K562 (cell line): ENCODE data around the gene JPH3. TPM values are rescaled to one million over a fixed set of nuclear protein-coding genes. Genes with fewer than 3 reads are reported as not detected.
A peak's percentile ranks its signal among the peaks of the same experiment; 100 is the strongest.

Experiments used
- CBX1 ChIP-seq: sonication (generic); IDR thresholded peaks from 2 replicates; pipeline ENCODE4 v1.6.1; 2016; ENCODE audit warnings: antibody characterized with exemption, low read depth, mild to moderate bottlenecking
- HDAC3 ChIP-seq: fragments of 450-650 bp; IDR thresholded peaks from 2 replicates; pipeline ENCODE4 v1.6.1; 2018; ENCODE audit warnings: borderline replicate concordance, mild to moderate bottlenecking, moderate library complexity; ENCODE audit not compliant: partially characterized antibody
- JUND ChIP-seq, 2 experiments: IDR thresholded peaks; 2 replicates in 1 of 2; 3 replicates in 1 of 2; pipeline ENCODE4 v1.6.1; 2011; ENCODE audit warnings: borderline replicate concordance in 2 of 2, low read depth in 2 of 2, low read length in 2 of 2, improper control_type of control experiment in 1 of 2, missing biosample characterization in 1 of 2, missing genetic modification characterization in 1 of 2, missing genetic modification reagents in 1 of 2
- MYC ChIP-seq, 2 experiments: fragments of 250-450 bp in 1 of 2; sonication (Bioruptor Pico) in 1 of 2; IDR thresholded peaks; 2 replicates each; pipeline versions ENCODE4 v1.5.1 to v1.6.1; 2012 to 2021; ENCODE audit warnings: low read depth in 2 of 2, borderline replicate concordance in 1 of 2, improper control_type of control experiment in 1 of 2, low read length in 1 of 2, mild to moderate bottlenecking in 1 of 2, moderate library complexity in 1 of 2
- RBM25 ChIP-seq: fragments of 200-400 bp; formaldehyde crosslinking; IDR thresholded peaks from 2 replicates; pipeline ENCODE4 v1.6.1; 2018; ENCODE audit warnings: low read length, low read depth, moderate library complexity; ENCODE audit not compliant: severe bottlenecking
- RBM34 ChIP-seq: fragments of 200-400 bp; formaldehyde crosslinking; IDR thresholded peaks from 2 replicates; pipeline ENCODE4 v1.6.1; 2018; ENCODE audit warnings: low read length, borderline replicate concordance; ENCODE audit not compliant: insufficient read depth
- SPI1 ChIP-seq: IDR thresholded peaks from 2 replicates; pipeline ENCODE4 v1.6.1; 2011; ENCODE audit warnings: low read depth, low read length, control low read depth, borderline replicate concordance
- SRSF3 ChIP-seq: fragments of 200-400 bp; formaldehyde crosslinking; IDR thresholded peaks from 2 replicates; pipeline ENCODE4 v1.6.1; 2016; ENCODE audit warnings: mild to moderate bottlenecking, low read length, moderate library complexity; ENCODE audit not compliant: insufficient read depth
- ZNF316 ChIP-seq: fragments of 450-650 bp; IDR thresholded peaks from 2 replicates; pipeline ENCODE4 v1.6.1; 2016
- polyA plus RNA-seq, 8 experiments: library from polyadenylated mRNA; depleted of rRNA in 4 of 8; stranded (reverse) in 5 of 8; unstranded in 3 of 8; fragments of >200 nt; fragmentation: Nextera tagmentation in 2 of 8; fragmentation: Illumina TruSeq in 1 of 8; extraction: Ambion mirVana in 2 of 8; extraction: Trizol in 1 of 8; gene quantifications; 2 replicates each; pipeline versions ENCODE4 v1.2.1 to v1.2.3, GENCODE V29; 2011 to 2014; ENCODE audit warnings: inconsistent platforms in 1 of 8, missing spikeins in 1 of 8
- total RNA-seq, 7 experiments: library from RNA; depleted of rRNA in 6 of 7; stranded (reverse); fragments of >200 nt in 6 of 7; fragmentation: Illumina TruSeq in 2 of 7; extraction: Trizol in 2 of 7; gene quantifications; 2 replicates each; pipeline versions ENCODE4 v1.2.1 to v1.2.3, GENCODE V29; 2011 to 2021; ENCODE audit warnings: low replicate concordance in 1 of 7
- TF ChIP-seq, protein P1 (sequence below): fragments of 450-650 bp; IDR thresholded peaks from 2 replicates; pipeline ENCODE4 v1.6.1; 2016; ENCODE audit warnings: mild to moderate bottlenecking, moderate library complexity
- TF ChIP-seq, protein P2 (sequence below), 2 experiments: fragments of 450-650 bp in 1 of 2; IDR thresholded peaks; 2 replicates each; pipeline ENCODE4 v1.6.1; 2011 to 2017; ENCODE audit warnings: low read depth in 2 of 2, antibody characterized with exemption in 1 of 2, borderline replicate concordance in 1 of 2, low read length in 1 of 2, mild to moderate bottlenecking in 1 of 2, mixed read lengths in 1 of 2; ENCODE audit not compliant: control insufficient read depth in 1 of 2

Gene JPH3
- total and polyA plus RNA-seq, 9 of the 15 experiments (the other 6 are each of a cell fraction or from before 2014, with no cell fraction given): 0.01 TPM; not detected in 8

DNA sequence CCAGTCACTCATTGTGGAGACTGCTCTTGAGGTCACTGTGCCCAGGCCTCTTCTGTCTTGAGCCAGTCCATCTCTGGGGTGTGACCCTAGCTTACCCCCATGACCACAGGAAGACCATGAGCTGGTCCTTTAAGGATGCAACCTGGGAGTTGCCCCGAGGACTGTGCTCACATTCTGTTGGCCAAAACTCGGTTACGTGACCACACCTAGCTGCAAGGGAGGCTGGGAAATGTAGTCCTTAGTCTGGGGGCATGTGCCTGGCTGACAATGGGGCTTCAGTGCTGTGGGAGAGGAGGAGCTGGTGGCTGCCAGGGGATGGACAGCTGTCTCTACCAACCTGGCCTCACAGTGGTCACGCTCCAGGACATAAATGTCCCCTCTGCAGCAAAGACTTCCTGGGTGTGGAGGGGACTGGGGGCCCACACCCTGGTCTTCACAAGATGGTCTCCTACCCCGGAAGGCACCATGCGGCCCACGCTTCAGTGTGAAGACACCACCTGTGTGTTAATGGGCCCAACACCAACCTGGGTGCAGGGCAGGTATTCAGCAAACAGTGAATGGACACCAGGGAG, 55.4 kb downstream of the JPH3 start (continued):
- TF ChIP-seq JUND (IDR thresholded peaks at IDR 0.05; ENCODE audit: borderline replicate concordance, low read depth, low read length): 0 out of 2 replicates have a peak, but pooled peaks have one; percentile 17
- TF ChIP-seq JUND (tag; IDR thresholded peaks at IDR 0.05; ENCODE audit: borderline replicate concordance, low read depth, low read length): no peak
- TF ChIP-seq CBX1: no peak
- TF ChIP-seq SRSF3: no peak
- no peak for TF ChIP-seq RBM25
- TF ChIP-seq, protein P1, sequence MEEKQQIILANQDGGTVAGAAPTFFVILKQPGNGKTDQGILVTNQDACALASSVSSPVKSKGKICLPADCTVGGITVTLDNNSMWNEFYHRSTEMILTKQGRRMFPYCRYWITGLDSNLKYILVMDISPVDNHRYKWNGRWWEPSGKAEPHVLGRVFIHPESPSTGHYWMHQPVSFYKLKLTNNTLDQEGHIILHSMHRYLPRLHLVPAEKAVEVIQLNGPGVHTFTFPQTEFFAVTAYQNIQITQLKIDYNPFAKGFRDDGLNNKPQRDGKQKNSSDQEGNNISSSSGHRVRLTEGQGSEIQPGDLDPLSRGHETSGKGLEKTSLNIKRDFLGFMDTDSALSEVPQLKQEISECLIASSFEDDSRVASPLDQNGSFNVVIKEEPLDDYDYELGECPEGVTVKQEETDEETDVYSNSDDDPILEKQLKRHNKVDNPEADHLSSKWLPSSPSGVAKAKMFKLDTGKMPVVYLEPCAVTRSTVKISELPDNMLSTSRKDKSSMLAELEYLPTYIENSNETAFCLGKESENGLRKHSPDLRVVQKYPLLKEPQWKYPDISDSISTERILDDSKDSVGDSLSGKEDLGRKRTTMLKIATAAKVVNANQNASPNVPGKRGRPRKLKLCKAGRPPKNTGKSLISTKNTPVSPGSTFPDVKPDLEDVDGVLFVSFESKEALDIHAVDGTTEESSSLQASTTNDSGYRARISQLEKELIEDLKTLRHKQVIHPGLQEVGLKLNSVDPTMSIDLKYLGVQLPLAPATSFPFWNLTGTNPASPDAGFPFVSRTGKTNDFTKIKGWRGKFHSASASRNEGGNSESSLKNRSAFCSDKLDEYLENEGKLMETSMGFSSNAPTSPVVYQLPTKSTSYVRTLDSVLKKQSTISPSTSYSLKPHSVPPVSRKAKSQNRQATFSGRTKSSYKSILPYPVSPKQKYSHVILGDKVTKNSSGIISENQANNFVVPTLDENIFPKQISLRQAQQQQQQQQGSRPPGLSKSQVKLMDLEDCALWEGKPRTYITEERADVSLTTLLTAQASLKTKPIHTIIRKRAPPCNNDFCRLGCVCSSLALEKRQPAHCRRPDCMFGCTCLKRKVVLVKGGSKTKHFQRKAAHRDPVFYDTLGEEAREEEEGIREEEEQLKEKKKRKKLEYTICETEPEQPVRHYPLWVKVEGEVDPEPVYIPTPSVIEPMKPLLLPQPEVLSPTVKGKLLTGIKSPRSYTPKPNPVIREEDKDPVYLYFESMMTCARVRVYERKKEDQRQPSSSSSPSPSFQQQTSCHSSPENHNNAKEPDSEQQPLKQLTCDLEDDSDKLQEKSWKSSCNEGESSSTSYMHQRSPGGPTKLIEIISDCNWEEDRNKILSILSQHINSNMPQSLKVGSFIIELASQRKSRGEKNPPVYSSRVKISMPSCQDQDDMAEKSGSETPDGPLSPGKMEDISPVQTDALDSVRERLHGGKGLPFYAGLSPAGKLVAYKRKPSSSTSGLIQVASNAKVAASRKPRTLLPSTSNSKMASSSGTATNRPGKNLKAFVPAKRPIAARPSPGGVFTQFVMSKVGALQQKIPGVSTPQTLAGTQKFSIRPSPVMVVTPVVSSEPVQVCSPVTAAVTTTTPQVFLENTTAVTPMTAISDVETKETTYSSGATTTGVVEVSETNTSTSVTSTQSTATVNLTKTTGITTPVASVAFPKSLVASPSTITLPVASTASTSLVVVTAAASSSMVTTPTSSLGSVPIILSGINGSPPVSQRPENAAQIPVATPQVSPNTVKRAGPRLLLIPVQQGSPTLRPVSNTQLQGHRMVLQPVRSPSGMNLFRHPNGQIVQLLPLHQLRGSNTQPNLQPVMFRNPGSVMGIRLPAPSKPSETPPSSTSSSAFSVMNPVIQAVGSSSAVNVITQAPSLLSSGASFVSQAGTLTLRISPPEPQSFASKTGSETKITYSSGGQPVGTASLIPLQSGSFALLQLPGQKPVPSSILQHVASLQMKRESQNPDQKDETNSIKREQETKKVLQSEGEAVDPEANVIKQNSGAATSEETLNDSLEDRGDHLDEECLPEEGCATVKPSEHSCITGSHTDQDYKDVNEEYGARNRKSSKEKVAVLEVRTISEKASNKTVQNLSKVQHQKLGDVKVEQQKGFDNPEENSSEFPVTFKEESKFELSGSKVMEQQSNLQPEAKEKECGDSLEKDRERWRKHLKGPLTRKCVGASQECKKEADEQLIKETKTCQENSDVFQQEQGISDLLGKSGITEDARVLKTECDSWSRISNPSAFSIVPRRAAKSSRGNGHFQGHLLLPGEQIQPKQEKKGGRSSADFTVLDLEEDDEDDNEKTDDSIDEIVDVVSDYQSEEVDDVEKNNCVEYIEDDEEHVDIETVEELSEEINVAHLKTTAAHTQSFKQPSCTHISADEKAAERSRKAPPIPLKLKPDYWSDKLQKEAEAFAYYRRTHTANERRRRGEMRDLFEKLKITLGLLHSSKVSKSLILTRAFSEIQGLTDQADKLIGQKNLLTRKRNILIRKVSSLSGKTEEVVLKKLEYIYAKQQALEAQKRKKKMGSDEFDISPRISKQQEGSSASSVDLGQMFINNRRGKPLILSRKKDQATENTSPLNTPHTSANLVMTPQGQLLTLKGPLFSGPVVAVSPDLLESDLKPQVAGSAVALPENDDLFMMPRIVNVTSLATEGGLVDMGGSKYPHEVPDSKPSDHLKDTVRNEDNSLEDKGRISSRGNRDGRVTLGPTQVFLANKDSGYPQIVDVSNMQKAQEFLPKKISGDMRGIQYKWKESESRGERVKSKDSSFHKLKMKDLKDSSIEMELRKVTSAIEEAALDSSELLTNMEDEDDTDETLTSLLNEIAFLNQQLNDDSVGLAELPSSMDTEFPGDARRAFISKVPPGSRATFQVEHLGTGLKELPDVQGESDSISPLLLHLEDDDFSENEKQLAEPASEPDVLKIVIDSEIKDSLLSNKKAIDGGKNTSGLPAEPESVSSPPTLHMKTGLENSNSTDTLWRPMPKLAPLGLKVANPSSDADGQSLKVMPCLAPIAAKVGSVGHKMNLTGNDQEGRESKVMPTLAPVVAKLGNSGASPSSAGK: 0 out of 2 replicates have a peak, but pooled peaks have one; percentile 12
- TF ChIP-seq HDAC3: no peak
- TF ChIP-seq ZNF316: no peak
- TF ChIP-seq RBM34: no peak
- TF ChIP-seq SPI1: no peak
- TF ChIP-seq, protein P2, sequence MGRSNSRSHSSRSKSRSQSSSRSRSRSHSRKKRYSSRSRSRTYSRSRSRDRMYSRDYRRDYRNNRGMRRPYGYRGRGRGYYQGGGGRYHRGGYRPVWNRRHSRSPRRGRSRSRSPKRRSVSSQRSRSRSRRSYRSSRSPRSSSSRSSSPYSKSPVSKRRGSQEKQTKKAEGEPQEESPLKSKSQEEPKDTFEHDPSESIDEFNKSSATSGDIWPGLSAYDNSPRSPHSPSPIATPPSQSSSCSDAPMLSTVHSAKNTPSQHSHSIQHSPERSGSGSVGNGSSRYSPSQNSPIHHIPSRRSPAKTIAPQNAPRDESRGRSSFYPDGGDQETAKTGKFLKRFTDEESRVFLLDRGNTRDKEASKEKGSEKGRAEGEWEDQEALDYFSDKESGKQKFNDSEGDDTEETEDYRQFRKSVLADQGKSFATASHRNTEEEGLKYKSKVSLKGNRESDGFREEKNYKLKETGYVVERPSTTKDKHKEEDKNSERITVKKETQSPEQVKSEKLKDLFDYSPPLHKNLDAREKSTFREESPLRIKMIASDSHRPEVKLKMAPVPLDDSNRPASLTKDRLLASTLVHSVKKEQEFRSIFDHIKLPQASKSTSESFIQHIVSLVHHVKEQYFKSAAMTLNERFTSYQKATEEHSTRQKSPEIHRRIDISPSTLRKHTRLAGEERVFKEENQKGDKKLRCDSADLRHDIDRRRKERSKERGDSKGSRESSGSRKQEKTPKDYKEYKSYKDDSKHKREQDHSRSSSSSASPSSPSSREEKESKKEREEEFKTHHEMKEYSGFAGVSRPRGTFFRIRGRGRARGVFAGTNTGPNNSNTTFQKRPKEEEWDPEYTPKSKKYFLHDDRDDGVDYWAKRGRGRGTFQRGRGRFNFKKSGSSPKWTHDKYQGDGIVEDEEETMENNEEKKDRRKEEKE (IDR thresholded peaks at IDR 0.05; ENCODE audit: borderline replicate concordance in 1 of 2, control insufficient read depth in 1 of 2, low read depth in 2 of 2, low read length in 1 of 2): no peak
- TF ChIP-seq MYC (IDR thresholded peaks at IDR 0.05; ENCODE audit: low read depth, low read length): peak; percentile 53; the same call in 1 of the 2 replicates
- no peak for TF ChIP-seq MYC (CRISPR knock-in tag; IDR thresholded peaks at IDR 0.05; ENCODE audit: borderline replicate concordance, low read depth)
